D721Med (cell line): ENCODE results near the gene UAP1.

Source experiments
- DNase-seq: peaks from one replicate; pipeline ENCODE4 v3.0.0; 2011; ENCODE audit warnings: low spot score; ENCODE audit not compliant: insufficient read length
- FAIRE-seq: peaks from 2 replicates; lab custom pipeline; 2011; peaks lifted over from hg19 to GRCh38; lab: Jason Lieb, UNC
- CTCF ChIP-seq: IDR thresholded peaks from 2 replicates; pipeline ENCODE4 v1.5.1; 2012; ENCODE audit warnings: mild to moderate bottlenecking, control low read depth; ENCODE audit not compliant: insufficient read depth; ENCODE audit errors: missing control alignments

UAP1 gene

DNA sequence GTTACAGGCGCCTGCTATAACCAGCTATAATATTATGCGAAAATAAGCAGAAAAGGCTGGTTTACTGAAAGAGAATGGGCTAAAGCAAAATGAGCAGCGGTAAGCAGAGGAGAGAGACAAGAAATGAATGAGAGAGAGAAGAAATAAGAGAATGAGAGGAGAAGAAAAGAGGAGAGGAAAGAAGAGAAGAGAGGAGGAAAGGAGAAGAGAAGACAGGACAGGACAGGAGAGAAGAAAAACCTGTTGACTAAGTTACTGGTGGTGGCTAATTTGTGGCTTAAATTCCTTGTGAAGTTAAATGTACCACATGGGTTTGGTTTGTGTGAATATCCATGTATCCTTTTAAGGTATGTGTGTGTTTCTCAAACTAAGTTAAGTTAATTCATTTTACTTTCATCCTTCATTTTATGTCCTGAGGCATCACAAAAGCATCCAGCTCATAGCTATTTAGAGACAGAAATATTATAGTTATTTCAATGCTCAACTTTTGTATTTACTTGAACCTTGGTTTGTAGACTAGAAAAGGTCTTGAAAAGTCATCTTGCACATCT is 67.6 kb downstream of the UAP1 start:
- no peak for FAIRE-seq
- no peak for DNase-seq
- no peak for TF ChIP-seq CTCF

- DNase-seq, result no peak
- no peak for TF ChIP-seq CTCF
- no peak for FAIRE-seq
Observed at GRCh38 chr1:162629651-162630050, 68.1 kb downstream of the UAP1 start.

GRCh38 chr1:162631546-162632191 is 70.1 kb downstream of the UAP1 start:
- FAIRE-seq, result no peak
- DNase-seq, result no peak
- no peak for TF ChIP-seq CTCF

GRCh38 chr1:162632217-162632666 is 70.7 kb downstream of the UAP1 start, which contains the start of gene DDR2:
TSS of gene DDR2 (plus strand) at chr1:162632464. CDS start at chr1:162719064, 86,600 bp downstream.
- DNase-seq, result no peak
- no peak for TF ChIP-seq CTCF
- FAIRE-seq, result no peak

DNA sequence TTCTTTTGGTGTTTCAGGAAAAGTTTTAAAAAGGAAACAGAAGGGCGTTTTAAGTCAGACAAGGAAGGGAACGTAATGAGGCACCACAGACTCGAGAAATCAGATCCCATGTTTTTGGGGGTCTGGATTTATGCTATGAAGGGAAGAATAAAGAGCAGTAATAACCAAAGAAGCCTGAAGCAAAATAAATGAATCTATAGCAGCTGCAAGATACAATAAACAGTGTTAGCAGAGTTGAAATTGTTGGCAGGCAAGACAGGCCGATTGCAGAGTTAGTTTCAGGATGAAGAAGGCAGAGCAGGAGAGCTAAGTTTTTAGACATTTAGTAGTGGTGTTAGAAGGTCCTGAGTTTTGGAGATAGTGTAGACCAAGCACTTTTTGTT is 71.2 kb downstream of the UAP1 start:
- FAIRE-seq (no peak), DNase-seq (no peak)
- no peak for TF ChIP-seq CTCF

GRCh38 chr1:162633081-162633762 is 71.7 kb downstream of the UAP1 start:
- TF ChIP-seq CTCF, result no peak
- no peak for FAIRE-seq
- DNase-seq, result no peak

- FAIRE-seq, result no peak
- no peak for TF ChIP-seq CTCF
- no peak for DNase-seq
Observed at GRCh38 chr1:162635418-162635817, 73.9 kb downstream of the UAP1 start.
